GM04503 (cell line): ENCODE data around the gene ART4.

Source experiments
- DNase-seq: peaks from one replicate; pipeline ENCODE4 v3.0.0-alpha.2; 2012; ENCODE audit warnings: low read depth

ART4 gene, protein sequence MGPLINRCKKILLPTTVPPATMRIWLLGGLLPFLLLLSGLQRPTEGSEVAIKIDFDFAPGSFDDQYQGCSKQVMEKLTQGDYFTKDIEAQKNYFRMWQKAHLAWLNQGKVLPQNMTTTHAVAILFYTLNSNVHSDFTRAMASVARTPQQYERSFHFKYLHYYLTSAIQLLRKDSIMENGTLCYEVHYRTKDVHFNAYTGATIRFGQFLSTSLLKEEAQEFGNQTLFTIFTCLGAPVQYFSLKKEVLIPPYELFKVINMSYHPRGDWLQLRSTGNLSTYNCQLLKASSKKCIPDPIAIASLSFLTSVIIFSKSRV

DNA sequence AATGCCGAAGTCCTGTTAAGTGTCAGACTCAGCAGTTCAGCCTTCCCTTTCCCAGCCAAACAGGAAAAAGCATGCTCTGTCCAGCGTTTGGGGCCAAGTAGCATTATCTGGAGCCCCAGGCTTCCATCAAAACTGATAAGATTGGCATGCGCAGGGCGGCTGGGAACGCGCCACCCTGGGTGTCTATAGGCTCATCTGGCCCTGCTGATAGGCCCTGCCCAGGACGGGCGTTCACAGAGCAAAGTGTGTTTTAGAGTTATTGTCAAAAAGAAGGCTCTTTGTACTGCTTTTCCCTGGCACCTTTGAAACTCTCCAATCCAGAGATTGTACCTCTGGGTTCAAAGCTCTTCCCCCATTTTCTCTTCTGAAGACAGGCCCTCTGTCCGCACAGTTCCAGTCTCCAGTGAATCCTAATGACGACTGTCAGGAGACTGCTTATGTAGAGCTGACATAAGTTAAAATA is at the start of gene ART4:
TSS of gene ART4 (minus strand) at position 102 of the 463 bp plus-strand sequence. CDS start 413 bp downstream, outside the sequence.
- DNase-seq: no peak

DNA sequence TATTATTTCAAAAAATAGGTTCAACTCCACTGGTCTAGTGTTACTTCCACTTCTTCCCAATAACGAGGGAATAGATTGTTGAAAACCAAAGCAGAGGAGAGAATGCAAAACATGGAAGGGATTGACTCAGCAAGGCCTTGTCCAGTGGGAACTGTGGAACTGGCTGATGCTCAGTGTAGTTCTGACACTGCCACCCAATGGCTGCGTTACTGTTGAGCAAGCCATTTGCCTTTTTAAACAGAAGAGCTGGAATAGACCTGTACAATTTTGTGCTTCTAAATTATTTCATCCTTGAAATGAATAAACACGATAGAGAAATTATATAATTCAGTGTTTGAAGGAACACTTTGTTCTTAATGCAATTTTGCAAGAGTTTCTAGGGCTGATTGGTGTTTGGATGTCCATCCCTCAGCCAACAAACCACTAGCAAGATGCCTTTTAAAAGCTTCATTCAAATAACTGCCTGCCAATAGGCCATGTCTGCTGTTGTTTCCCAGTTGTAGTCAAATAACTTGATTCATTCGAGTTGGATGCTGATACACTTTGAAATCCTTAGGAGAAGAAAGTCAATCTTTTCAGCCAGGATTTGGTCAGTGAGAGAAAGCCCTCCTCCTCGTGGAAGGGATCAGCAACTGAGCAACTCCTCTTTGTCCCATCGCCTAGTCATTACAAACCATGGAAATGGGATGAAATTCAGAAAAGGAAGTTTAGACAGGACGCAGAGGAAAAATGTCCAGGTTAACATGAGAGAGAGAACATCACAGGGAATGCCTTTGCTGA is 49.6 kb upstream of the ART4 start:
- DNase-seq: no peak

DNA sequence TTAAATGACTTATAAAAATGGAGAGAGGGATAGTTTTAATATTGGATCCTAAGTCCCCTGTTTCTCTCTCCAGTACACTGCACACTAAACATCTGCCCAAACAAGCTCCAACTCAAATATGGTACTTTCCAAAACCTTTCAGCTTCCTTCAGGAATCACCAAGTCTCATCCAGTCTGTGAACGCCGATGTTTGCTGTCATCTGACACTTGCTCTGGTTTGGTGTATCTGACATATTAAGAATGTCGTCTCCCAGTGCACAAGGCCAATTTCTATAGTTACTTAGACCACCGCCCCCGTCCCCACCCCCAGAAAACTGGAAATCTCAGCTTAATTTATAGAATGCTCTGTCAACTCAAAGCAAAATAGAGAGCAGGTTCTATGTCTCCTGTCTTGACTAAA is 47.4 kb upstream of the ART4 start:
- no peak for DNase-seq

DNA sequence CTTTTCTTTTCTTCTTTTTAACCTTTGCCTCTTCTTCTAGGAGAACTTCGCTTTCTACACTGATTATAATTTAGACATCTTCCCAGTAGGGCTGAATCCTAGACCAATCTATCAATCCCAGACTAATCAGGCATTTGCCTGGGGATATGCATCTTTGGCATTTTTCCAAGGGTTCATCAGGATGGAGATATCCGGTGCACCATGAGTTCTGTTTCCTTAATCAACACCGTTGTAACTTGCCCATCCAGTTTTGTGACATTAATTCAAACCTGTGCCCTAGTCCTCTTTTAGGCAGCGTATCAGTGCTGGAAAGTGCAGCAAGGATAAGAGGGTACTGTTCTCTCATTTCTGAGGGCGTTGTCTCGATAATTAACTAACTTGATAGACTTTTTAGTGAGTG is 42.9 kb upstream of the ART4 start:
- DNase-seq: no peak

DNA sequence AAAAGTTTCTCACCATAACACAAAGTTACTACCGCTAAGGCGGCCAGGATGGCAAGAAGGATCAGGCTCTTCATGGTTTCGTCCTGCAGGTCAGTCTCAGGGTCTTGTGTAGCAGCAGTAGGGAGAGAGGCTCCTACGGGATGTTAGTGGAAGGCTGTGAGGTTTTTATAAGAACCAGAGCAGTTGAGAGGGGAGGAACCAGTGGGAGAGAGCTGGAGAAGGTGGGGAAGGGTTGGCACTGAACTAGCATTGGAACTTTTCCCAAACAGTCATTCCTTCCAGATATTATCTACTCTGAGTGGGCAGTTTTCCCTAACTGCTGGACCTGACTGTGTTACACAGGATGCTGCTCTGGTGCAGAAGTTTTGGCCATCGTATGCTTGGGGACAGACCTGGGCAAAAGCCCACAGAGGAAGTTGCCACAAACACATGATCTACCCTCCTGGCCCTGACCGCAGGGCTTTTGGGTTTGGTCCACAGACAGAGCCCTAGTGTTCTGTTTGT is 42.4 kb upstream of the ART4 start, which contains the start of gene MGP:
TSS of gene MGP (minus strand) at position 137 of the 504 bp plus-strand sequence. CDS start at position 74, 63 bp downstream.
- DNase-seq: no peak

DNA sequence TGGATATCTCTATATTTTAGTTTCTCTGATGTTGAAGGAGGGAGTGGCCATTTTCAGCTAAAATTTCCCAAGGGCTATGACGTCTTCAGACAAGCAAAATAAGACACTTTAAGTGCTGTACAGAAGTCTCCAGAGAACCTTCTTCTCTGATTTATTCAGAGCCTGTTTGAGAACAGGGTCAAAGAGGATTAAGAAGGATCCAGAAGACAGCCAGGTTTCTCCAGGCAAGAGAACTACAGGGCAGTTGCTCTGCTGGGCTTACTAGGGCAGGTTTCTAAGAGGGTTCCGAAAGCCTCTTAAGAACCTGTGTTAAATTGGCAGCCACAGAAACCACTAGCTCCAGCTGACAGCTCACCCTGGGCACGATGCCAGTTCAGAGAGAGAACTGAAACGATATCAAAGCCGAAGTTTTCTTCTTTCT is 41.1 kb upstream of the ART4 start:
- no peak for DNase-seq

DNA sequence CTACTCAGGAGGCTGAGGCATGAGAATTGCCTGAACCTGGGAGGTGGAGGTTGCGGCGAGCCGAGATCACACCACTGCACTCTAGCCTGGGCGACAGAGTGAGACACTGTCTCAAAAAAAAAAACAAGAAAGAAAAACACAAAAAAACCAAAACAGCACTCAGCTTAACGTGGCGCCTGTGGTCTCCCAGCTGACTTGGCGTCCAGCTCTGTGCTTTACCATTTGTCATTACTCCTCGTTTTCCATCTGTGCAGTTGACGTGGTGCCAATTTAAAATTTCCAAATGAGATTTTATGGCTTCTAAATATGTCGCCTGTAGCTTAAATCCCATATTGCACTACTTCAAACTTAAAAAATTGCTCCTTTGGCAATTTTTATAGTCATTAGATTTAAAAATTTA is 40.4 kb upstream of the ART4 start:
- no peak for DNase-seq

DNA sequence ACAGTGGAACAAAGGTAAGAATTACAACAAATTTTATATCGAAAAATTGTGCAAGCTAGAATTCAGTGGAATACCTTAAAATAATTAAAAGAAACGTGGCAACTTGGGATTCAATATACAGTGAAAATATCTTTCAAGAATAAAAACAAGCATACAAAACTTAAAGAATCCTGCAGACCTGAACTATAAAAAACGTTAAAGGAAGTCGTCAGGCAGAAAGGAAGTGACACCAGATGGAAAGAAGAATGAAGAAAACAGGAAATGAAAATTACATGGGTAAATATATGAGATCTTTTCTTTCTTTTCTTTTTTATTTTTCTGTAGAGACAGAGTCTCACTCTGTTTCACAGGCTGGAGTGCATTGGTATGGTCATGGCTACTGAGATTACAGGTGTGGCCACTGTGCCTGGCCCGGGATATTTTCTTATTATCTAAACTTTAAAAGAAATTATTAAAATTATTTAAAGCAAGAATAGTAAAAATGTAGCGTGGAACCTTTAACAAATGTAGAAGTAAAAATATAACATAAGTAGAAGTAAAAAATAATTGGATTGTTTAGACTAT is 37.6 kb upstream of the ART4 start:
- no peak for DNase-seq

DNA sequence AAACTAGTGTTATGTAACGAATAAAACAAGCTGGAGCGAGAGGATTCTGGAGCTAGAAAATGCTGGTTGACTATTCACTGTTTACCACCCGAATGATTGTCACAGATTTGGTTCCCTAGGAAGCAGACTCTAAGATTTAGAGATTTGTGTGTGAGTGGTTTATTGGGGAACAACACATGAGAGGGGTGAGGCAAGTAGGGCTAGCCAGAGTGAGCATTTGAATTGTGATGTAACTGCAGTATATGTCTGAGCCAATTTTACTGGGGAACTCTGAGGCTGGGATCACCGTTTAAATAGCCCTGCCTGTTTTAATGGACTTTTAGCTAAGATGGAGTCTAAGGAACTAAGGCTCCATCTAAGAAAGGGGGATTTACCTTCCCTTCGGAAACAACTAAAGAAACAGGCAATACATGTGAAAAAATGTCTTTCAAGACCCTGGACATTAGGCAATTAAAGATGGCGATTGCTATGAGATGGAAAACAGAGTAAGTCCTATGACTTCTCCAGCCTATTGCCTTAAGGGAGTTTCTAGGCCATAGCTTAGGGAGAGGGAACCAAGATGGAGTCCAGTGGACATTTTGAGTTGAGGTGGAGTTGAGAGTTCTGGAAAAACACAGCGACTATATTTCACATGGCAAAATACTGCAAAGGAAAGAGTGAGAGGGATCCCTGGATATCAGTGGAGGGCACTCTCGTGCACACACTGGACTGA is 36.1 kb upstream of the ART4 start:
- DNase-seq: no peak

DNA sequence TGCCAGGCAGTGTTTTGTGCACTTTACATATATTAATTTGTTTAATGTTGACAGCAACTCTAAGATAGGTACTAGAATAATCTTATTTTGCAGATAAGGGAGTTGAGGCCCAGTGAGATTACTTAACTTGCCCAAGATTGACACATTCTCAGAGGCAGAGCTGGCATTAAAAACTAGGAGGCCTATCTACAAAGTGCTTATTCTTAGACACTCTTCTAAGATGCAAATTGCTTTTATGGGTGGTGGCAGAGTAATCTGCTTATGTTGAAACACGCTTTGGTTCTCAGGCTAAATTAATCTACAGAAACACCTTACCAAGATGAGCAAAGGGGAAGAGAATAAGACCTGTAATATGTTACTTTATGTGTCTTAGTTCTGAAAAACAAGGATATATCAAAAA is 35.2 kb upstream of the ART4 start:
- no peak for DNase-seq

DNA sequence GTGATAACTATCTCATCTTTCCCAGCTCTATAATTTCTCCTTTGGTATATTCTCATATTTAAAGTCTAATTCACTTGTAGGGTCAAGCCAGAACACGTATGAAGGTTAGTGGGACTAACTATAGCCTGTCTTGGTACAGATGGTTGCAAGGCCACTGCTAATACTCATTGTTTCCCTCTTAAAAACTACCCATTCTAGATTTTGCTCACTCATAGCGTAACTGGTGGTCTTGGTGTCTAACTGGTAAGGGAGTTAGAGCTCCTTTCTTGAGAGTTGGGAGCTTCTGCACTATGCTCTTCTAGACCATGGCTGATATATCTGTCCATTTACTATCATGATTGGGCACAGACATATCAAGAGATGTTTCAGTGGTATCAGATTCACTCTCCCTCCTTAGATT is 33.5 kb upstream of the ART4 start:
- no peak for DNase-seq

DNA sequence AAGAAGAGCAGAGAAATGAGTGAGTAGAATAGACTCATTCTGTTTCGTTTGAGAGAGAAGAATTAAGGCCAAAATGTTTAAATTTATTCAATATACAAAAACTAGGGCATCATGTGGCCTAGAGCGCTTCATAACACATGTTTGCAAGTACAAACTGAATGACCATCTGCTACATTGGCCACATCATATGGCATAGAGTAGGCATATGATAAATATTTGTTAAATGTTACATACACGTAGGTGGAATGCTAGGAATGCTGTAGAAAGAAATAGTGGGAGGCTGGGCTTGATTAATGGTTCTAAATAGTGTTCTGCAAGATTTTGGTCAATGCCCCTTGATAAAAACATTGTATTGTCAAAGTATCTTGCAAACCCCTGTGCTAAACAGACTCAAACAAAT is 31.6 kb upstream of the ART4 start:
- no peak for DNase-seq

DNA sequence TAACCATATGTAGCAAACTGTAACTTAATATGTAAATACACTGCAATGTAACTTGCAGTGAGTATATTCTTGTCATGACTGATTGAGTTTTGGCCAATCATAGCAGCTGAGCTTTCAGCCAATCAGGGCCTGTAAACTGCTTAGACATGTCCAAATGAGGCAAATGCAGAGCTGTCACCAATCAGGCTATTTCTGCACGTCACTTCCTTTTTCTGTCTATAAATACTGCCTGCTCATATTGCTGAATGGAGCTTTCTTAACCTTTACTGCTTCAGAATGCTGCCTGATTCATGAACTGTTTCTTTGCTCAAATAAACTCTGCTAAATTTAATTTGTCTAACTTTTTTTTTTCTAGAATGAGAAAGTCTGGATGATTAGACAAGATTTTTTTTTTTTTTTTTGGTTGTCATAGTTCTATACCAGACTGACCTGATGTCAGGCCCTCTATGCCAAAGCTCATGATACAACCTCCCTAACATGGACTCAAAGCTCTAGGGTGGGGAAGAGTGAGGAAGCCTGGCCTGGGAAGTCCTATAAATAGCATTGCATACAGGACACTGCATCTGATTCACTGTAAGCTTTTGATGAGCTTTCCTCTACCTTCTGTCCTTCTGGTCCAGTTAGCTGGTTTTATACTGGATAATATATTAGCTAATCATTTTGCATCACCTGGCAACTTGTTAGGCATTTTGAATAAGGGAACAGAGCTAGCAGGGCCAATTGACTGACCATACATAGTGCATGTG is 30.3 kb upstream of the ART4 start:
- no peak for DNase-seq

DNA sequence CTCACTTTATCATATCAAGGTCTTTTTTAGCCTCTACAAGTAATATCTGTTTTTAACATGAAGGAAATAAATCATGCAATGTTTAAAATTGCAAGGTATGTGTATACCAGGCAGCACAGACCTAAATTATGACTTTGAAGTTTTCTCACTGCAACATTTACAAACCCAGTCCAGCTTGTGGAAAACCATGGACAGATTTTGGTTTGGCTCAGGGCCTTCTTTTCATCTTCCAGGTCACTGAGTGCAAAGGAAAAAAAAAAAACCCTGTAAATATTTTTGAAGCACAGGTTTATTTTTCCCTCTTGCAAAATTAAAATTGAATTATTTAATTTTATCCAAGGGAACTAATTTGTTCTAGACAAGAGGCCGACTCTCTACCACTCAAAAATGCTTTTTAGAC is 28.6 kb upstream of the ART4 start:
- DNase-seq: no peak

DNA sequence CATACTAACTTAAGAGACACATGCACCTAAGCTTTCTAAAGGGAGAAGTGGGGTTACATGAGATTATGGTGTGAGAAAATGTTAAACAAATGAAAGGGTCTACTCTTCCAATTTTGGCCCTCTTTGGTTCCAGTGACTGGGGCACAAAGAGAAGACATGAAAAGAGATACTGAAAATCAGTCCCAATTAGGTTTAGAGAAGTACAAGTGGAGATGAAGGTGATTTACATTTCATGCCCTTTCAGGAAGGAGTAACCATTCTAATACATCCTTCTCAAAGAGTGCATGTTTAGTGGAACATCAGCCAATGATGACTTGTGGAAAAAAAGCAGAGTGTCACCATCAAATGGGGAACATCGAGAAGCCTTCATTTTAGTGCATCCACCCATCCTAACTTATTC is 27.9 kb upstream of the ART4 start:
- DNase-seq: no peak

DNA sequence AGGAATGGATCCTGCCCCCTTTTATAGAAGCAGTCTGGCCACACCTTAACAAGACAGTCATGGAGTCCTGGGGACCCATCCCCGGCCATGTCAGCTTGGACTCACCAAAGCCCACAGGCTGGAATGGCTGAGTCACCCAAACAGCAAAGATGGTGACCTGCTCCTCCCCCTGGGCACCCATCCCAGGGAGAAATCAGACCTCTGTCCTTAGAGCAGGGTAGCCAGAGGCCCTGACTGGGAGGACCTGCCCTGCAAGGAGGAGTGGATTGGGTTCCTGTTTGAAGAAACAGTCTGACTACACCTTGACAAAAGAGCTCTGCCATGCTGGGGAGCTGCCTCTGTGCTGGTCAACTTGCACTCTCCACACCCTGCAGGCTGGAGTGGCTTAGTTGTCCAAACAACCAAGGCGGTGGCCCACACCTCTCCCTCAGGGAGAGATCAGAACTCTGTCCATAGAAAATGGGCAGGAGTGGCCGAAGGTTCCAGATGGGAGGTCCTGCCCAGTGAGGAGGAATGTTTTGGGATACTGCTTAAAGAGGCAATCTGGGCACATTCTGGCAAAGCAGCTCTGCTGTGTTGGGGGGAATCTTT is 25.7 kb upstream of the ART4 start:
- DNase-seq: no peak

DNA sequence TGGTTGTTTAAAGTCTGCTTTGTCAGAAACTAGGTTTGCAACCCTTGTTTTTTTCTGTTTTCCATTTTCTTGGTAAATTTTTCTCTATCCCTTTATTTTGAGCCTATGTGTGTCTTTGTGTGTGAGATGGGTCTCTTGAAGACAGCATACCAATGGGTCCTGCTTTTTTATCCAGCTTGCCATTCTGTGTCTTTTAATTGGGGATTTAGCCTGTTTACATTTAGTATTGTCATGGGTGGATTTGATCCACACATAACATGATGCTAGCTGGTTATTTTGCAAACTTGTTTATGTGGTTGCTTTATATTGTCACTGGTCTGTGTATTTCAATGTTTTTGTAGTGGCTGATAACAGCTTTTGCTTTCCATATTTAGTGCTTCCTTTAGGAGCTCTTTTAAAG is 17.2 kb upstream of the ART4 start:
- DNase-seq: no peak

DNA sequence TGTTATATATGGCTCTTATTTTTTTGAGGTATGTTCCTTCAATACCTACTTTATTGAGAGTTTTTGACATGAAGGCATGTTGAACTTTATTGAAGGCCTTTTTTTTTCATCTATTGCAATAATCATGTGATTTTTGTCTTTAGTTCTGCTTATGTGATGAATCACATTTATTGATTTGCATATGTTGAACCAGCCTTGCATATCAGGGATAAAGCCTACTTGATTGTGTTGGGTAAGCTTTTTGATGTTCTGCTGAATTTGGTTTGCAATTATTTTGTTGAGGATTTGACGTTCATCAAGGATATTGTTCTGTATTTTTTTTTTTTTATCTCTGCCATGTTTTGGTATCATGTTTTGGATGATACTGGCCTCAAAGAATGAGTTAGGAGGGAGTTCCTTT is 15.2 kb upstream of the ART4 start:
- no peak for DNase-seq

DNA sequence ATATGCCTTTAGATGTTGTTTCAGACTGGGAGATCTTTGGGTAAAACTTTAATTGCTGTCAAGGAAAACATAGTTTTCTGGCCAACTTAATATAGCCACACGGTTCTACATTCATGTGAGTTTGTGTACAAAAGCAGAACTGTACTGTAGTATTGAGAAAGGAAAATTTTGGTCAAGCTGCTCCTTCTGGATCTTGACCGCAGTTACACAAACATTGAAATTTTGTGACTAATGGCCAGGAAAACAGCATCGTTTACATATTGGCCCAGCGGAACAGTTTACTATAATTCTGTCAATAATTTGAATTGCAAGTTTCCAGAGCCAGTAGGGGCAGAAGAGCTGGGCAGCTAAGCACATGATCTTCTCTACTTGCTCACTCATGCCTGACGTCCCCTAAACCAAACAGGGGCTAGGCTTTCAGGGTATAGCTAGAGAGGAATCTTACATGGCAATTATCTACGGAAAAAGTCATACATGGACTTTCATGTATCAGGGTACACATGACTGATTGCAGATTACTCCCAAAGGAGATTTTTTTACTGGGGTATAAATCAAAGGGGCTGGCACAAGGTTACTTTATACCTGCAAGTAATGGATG is 11.4 kb upstream of the ART4 start:
- no peak for DNase-seq

DNA sequence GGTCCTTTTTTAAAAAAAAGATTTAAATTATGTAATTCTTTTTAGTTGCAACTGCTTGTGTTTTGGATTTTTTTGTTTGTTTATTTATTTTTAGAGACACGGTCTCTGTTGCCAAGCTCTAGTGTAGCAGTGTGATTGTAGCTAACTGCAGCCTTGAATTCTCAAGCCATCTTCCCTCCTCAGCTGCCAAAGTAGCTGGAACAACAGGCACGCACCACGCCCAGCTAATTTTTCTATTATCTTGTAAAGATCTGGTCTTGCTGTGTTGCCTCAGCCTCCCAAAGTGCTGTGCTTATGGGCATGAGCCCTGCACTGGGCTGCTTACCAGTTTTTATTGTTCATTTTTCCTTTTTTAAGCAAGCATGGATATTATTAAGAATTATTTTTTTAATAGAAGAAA is 10.6 kb upstream of the ART4 start:
- DNase-seq: no peak

DNA sequence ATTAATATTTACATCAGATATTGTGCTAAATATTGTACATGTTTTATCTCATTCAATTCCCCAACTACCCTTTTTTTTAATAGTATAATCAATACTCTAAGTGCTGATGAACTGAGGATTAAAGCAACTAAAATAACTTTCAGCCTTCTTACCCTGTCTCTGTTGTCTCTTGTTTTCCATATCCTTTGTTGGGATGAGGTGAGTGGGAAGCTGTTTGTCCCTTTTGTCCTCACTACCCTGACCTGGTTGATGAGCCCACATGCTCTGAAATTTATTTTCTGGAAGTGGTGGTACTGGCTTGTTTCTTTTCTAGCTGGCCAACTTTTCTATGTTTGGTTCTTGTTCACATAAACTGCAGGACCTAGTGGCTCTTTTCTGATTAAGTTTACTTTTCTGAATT is 9.6 kb upstream of the ART4 start:
- DNase-seq: no peak
